ENCODE results near the gene TMEM184C. TPM values are rescaled to one million over a fixed set of nuclear protein-coding genes. Genes with fewer than 3 reads are reported as not detected.

Gene TMEM184C
- total RNA-seq, 2 donors from 2014 or later = 30.3 to 35.7 TPM

- H3K4me3 ChIP-seq (ENCODE audit: low read length) = no peak overlapping the region
- Mint-ChIP-seq H3K27ac (no peak overlapping the region), H3K4me3 (no peak overlapping the region), H3K9me3 (no peaks in the 10 kb centered on the region), H3K36me3 (ENCODE audit: low read depth) (no peaks in the 10 kb centered on the region), H3K4me1 (no peaks in the 10 kb centered on the region), H3K27me3 (ENCODE audit: insufficient read depth) (no peaks in the 10 kb centered on the region)
- H3K27ac ChIP-seq (ENCODE audit: low read depth, low read length) = no peak overlapping the region
- no peaks in the 10 kb centered on the region for H3K9me3 ChIP-seq (ENCODE audit: control insufficient read depth, low read length)
- no peak overlapping the region for H3K9ac ChIP-seq (ENCODE audit: extremely low read depth, low read length, poor library complexity, severe bottlenecking)
- H3K36me3 ChIP-seq (ENCODE audit: control insufficient read depth, insufficient read depth, low read length) = no peaks in the 10 kb centered on the region
- WGBS, 2 experiments (ENCODE audit: insufficient coverage in 1 of 2, insufficient read length in 1 of 2) = 98% methylated on average over 5 of the region's 5 CpGs; no CpG with 5 or more reads in 1 of the 2 experiments
- TF ChIP-seq, protein P1, sequence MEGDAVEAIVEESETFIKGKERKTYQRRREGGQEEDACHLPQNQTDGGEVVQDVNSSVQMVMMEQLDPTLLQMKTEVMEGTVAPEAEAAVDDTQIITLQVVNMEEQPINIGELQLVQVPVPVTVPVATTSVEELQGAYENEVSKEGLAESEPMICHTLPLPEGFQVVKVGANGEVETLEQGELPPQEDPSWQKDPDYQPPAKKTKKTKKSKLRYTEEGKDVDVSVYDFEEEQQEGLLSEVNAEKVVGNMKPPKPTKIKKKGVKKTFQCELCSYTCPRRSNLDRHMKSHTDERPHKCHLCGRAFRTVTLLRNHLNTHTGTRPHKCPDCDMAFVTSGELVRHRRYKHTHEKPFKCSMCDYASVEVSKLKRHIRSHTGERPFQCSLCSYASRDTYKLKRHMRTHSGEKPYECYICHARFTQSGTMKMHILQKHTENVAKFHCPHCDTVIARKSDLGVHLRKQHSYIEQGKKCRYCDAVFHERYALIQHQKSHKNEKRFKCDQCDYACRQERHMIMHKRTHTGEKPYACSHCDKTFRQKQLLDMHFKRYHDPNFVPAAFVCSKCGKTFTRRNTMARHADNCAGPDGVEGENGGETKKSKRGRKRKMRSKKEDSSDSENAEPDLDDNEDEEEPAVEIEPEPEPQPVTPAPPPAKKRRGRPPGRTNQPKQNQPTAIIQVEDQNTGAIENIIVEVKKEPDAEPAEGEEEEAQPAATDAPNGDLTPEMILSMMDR (conservative IDR thresholded peaks at IDR 0.05) = no peak
- DNase-seq = no peak
- H3K27me3 ChIP-seq (ENCODE audit: control insufficient read depth, insufficient read depth, low read length, poor library complexity, severe bottlenecking) = no peaks in the 10 kb centered on the region
- no peaks in the 10 kb centered on the region for H3K4me1 ChIP-seq (ENCODE audit: control insufficient read depth, insufficient read depth, low read length)
Observed at GRCh38 chr4:147709999-147710398, 92.8 kb downstream of the TMEM184C start.

- Histone ChIP-seq H3K27ac (ENCODE audit: low read depth, low read length) (no peak overlapping the region), H3K4me1 (ENCODE audit: control insufficient read depth, insufficient read depth, low read length) (no peaks in the 10 kb centered on the region), H3K36me3 (ENCODE audit: control insufficient read depth, insufficient read depth, low read length) (no peaks in the 10 kb centered on the region), H3K4me3 (ENCODE audit: low read length) (no peak overlapping the region), H3K27me3 (ENCODE audit: control insufficient read depth, insufficient read depth, low read length, poor library complexity, severe bottlenecking) (no peaks in the 10 kb centered on the region), H3K9ac (ENCODE audit: extremely low read depth, low read length, poor library complexity, severe bottlenecking) (no peak overlapping the region), H3K9me3 (ENCODE audit: control insufficient read depth, low read length) (no peaks in the 10 kb centered on the region)
- Mint-ChIP-seq H3K4me1 (no peaks in the 10 kb centered on the region), H3K4me3 (no peak overlapping the region), H3K27me3 (ENCODE audit: insufficient read depth) (no peaks in the 10 kb centered on the region), H3K27ac (no peak overlapping the region), H3K9me3 (no peaks in the 10 kb centered on the region), H3K36me3 (ENCODE audit: low read depth) (no peaks in the 10 kb centered on the region)
- DNase-seq = no peak
- WGBS, 2 experiments (ENCODE audit: insufficient coverage in 1 of 2, insufficient read length in 1 of 2) = 96% methylated on average over 6 to 8 of the region's 8 CpGs
- TF ChIP-seq, protein P1 (conservative IDR thresholded peaks at IDR 0.05) = no peak
Observed at GRCh38 chr4:147714575-147715401, 97.6 kb downstream of the TMEM184C start.

- H3K27me3 Mint-ChIP-seq (ENCODE audit: insufficient read depth) = no peaks in the 10 kb centered on the region
Observed at GRCh38 chr4:147717878-147718277, 100.7 kb downstream of the TMEM184C start.

More at GRCh38 chr4:147717878-147718277, 100.7 kb downstream of the TMEM184C start:
- Mint-ChIP-seq H3K27ac (no peak overlapping the region), H3K9me3 (no peaks in the 10 kb centered on the region), H3K36me3 (ENCODE audit: low read depth) (no peaks in the 10 kb centered on the region), H3K4me3 (no peak overlapping the region), H3K4me1 (peaks cover 2% of the 10 kb centered on the region)
- DNase-seq = no peak
- H3K27me3 ChIP-seq (ENCODE audit: control insufficient read depth, insufficient read depth, low read length, poor library complexity, severe bottlenecking) = no peaks in the 10 kb centered on the region
- H3K4me3 ChIP-seq (ENCODE audit: low read length) = no peak overlapping the region
- no peak overlapping the region for H3K9ac ChIP-seq (ENCODE audit: extremely low read depth, low read length, poor library complexity, severe bottlenecking)
- TF ChIP-seq, protein P1 (conservative IDR thresholded peaks at IDR 0.05) = no peak
- H3K9me3 ChIP-seq (ENCODE audit: control insufficient read depth, low read length) = no peaks in the 10 kb centered on the region
- H3K4me1 ChIP-seq (ENCODE audit: control insufficient read depth, insufficient read depth, low read length) = no peaks in the 10 kb centered on the region
- no peaks in the 10 kb centered on the region for H3K36me3 ChIP-seq (ENCODE audit: control insufficient read depth, insufficient read depth, low read length)
- WGBS, 2 experiments (ENCODE audit: insufficient coverage in 1 of 2, insufficient read length in 1 of 2) = no CpG with 5 or more reads among the region's 1 CpG
- no peak overlapping the region for H3K27ac ChIP-seq (ENCODE audit: low read depth, low read length)

Other genes starting within 250 kb of the TMEM184C start
- 10 to 100 TPM; 11.5 to 13.2 TPM for gene EDNRA, start 136.3 kb upstream of the TMEM184C start, total RNA-seq
- gene PRMT9, start 66.8 kb downstream of the TMEM184C start, total RNA-seq = 10 to 100 TPM; 15.3 to 17.3 TPM
- gene ARHGAP10, start 114.7 kb downstream of the TMEM184C start, total RNA-seq = 10 to 100 TPM in 1 of 2 donors, 1 to 10 TPM in 1; 9.1 to 11.8 TPM